NCI-H187 treated with DMSO at 0.1 percent for 48 hours (cell line): ENCODE data around the gene LLGL1.

ENCODE experiments used
- DNase-seq: peaks from one replicate; lab custom pipeline; 2025; lab: John Stamatoyannopoulos, UW

Gene LLGL1

DNA sequence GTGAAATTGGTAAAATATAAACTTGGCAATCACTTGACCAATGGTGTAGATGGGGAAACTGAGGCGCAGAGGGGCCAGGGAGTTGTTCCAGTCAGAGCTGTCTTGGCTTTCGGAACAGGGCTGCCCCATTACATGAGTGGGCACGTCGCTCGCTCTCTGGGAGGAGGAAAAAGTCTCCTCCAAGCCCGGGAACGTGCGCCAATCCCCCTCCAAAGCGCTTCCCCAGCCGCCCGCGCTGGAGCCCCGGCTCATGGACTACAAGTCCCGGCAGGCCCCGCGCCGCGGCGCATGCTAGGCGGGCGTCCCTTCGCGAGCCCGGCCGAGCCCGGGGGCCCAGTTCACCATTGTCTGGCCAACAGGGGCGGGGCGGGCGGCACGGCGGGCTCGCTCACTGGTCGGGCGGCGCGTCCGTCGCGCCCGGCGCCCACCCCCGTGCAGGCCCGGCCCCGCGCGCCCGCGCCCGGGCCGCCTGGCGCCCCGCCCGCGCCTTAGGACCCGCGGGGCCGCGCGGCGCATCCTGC lies at the start of gene LLGL1:
TSS of gene LLGL1 (plus strand) at position 515 of the 521 bp plus-strand sequence. CDS start 48 bp downstream, outside the sequence.
- no peak for DNase-seq

DNA sequence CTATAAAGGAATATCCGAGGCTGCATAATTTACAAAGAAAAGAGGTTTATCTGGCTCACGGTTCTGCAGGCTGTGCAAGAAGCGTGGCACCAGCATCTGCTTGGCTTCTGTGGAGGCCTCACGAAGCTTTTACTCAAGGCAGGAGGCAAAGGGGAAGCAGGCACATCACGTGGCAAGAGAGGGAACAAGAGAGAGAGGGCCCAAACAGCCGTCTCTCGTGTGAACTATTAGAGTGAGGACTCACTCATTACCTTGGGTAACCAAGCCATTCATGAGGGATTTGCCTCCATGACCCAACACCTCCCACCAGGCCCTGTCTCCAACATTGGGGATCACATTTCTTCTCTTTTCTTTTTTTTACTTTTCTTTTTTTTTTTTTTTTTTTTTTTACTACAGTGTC lies 49.3 kb upstream of the LLGL1 start:
- no peak for DNase-seq

DNA sequence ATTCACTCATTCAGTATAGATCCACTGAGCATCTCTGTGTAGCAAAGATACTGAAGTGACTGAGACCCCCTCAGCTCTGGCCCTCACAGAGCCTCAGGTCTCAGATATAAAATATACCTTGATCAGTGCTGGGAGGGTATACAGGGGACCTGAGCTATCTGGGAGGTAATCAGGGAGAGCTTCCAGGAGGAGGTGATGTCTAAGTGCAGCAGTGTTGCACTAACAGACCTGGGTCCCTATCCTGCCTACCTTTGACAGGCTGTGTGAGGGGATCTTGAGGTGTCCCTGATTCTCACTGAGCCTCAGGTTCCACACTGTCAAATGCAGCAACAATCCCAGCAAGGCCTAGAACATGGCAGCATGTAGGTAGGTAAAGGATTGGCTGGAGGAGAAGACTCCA lies 48.3 kb upstream of the LLGL1 start:
- DNase-seq = no peak

DNA sequence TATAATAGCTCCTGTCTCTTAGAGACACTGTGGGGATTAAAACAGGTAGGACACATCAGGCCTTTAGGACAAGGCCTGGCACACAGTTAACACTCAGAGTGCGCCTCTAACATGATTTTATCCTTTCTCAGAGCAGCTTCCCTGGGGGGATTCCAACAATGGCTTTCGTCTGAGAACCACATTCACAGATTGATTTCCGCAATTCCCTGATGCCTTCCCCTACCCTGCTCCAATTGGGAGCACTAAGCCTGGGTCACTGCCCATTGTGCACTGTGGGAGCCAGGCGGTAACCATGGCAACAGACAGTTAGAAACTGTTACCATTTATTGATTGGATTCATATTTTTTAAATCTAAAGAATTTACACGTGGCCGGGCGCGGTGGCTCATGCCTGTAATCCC lies 47.7 kb upstream of the LLGL1 start:
- DNase-seq = no peak

DNA sequence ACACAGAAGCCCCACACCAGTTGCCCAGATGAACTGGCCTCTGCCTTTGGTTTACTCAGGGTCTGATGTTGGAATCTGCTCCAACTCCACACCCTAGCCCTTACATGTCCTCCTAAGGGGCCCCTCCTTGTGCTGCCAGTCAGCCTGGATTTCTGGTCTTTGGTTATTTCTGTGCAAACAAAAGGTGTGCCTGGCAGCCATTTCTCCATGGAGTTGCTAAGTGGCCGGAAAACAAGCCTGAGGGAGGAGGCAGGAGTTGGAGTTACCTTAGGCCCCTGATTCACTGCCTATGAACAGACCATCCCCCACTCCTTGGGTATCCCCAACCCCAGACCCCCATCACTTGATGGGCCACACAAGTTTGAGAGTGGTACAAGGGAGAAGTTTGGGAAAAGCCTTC lies 46.2 kb upstream of the LLGL1 start:
- DNase-seq = no peak

DNA sequence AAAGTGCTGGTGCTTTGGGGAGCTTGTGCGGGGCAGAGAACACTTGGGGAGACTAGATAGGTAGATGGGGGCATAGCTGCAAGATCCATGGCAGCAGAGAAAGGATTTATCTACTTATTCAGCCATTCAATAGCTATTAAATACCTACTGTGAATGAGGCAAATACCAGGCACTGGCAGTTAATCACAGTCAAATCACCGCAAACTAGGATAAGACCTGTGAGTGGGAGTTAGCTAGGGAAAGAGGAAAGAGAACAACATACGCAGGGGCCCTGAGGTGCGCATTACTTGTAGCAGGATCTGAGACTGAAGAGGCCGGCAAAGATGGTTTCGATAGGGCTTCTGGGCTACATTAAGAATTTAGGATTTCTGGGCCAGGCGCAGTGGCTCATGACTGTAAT lies 45.6 kb upstream of the LLGL1 start:
- no peak for DNase-seq

DNA sequence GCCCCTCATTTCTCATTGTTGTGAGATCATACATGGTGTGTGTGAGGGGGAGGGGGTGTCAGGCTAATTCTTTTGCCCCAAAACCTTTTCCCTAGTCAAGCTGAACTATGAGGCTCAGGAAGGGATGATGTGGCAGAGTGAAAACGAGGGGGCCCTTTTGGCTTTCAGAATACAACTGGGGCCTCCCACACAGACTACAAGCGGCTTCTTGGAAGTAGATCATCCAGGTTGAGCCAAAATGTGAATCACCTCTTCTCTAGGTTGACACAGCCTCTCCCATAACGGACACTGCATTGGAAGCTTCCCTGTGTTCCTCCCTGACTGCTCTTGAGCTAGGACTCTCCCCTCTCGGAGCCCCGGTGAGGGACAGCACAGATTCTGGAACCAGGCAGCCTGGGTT lies 44.1 kb upstream of the LLGL1 start:
- DNase-seq = no peak

DNA sequence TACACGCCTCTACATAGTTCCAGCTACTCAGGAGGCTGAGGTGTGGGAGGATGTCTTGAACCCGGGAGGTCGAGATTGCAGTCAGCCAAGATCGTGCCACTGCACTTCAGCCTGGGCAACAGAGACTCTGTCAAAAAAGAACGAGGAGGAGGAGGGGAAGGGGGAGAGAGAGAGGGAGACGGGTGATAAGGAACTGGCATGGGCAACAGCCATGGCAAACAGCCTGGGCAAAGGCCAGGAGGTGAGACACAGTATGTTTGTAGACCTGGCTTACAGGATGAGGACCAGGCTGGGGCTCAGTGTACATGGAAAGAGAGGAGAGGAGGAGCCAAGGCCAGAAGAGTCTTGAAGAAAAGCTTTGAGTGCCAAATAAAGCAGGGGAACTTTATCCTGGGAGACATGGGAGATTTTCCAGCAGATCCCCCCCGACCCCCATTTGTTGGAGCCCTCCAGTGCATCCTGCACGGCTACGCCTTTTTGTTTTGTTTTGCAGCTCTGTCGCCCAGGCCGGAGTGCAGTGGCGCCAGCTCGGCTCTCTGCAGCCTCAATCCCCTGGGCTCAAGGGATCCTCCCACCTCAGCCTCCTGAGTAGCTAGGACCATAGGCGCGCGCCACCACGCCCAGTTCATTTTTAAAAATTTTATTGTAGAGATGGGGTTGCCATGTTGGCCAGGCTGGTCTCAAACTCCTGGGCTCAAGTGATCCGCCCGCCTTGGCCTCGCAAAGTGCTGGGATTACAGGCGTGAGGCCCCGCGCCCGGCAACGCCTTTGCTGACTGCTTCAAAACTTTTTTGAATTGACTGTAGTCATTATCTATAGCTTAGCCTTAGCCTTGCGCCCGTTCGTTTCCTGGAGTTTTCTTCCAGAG lies 43.1 kb upstream of the LLGL1 start:
- no peak for DNase-seq

DNA sequence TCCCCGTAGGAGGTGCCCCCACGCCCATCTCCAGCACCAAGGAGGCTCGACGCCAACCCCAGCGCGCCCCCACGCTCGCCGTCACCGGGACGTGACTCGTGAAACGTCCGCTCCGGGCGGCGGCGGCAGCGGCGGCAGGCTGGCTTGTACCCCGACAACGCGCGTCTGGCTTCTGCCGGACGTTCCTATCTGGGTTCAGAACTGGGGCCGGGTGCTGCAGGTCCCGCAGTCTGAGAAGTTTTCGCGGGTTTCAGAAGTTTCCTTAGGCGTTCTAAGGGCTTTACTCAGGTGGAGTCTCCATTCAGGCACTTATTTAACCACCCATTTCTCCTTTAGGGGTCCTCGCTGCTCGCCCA lies 42.5 kb upstream of the LLGL1 start:
- DNase-seq = no peak

DNA sequence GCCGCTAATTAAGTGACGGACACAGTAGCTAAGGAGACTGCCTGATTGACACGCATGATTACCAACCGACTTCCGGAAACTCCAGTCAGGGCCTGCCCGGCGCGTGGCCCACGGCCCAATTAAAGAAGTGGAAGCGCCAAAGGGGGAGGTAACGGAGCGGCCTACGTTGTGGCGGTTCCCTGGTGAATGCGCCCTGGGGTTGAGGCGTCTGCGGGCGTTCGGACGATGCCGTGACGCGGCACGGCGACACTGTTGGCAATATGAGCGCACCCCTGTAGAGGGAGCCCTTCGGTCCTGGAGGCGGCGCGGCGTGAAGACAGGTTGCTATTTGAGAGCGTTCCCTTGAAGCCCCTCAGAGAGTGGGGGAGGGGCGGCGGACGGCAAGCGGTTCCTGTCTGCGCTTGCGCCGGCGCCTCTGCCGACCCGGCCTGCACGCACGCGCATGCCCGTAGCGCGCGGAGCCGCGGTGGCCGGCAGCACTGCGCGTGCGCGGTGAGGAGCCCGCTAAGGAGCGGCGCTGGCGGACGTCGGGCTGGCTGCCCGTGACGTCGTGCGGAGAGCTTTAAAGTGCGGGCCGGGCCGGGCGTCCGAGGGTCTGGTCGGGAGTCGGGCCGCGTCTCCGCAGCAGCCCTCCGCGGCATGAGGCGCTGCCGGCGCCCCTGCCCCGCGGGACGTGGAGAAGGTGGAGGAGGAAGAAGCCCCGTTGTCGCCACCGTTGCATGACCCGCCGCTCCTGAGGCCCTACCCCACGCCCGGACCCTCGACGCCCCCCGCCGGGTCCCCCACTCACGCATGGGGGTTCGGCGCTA lies 41.9 kb upstream of the LLGL1 start, which contains the start of gene ALKBH5:
TSS of gene ALKBH5 (plus strand) at position 495 of the 809 bp plus-strand sequence. CDS start 416 bp downstream, outside the sequence.
- DNase-seq = peak; percentile 72

DNA sequence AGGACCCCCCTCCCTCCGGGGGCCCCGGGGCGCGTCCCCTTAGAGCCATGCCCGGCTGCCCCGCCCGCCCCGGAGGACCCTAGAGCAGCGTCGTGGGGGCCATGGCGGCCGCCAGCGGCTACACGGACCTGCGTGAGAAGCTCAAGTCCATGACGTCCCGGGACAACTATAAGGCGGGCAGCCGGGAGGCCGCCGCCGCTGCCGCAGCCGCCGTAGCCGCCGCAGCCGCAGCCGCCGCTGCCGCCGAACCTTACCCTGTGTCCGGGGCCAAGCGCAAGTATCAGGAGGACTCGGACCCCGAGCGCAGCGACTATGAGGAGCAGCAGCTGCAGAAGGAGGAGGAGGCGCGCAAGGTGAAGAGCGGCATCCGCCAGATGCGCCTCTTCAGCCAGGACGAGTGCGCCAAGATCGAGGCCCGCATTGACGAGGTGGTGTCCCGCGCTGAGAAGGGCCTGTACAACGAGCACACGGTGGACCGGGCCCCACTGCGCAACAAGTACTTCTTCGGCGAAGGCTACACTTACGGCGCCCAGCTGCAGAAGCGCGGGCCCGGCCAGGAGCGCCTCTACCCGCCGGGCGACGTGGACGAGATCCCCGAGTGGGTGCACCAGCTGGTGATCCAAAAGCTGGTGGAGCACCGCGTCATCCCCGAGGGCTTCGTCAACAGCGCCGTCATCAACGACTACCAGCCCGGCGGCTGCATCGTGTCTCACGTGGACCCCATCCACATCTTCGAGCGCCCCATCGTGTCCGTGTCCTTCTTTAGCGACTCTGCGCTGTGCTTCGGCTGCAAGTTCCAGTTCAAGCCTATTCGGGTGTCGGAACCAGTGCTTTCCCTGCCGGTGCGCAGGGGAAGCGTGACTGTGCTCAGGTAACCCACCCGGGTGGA lies 41.0 kb upstream of the LLGL1 start:
- no peak for DNase-seq

DNA sequence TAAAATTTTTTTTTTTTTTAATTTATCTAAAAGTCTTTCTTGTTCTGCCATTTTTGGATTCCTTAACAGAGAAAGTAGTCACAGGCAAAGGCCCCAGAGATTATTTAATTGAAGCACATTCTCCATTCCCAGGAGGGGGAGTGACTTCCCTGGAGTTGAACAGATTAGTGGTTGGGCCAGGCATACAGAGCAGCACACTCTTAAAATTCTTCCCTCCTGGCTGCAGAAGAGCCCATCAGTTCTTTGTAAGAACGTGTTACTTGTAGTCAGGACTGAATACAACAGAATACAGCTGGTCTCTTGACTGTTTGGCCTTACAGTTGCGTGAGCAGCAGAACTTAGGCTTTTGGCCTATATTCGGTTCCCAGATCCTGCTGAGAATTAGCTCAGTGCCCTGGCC lies 40.0 kb upstream of the LLGL1 start:
- DNase-seq = no peak

DNA sequence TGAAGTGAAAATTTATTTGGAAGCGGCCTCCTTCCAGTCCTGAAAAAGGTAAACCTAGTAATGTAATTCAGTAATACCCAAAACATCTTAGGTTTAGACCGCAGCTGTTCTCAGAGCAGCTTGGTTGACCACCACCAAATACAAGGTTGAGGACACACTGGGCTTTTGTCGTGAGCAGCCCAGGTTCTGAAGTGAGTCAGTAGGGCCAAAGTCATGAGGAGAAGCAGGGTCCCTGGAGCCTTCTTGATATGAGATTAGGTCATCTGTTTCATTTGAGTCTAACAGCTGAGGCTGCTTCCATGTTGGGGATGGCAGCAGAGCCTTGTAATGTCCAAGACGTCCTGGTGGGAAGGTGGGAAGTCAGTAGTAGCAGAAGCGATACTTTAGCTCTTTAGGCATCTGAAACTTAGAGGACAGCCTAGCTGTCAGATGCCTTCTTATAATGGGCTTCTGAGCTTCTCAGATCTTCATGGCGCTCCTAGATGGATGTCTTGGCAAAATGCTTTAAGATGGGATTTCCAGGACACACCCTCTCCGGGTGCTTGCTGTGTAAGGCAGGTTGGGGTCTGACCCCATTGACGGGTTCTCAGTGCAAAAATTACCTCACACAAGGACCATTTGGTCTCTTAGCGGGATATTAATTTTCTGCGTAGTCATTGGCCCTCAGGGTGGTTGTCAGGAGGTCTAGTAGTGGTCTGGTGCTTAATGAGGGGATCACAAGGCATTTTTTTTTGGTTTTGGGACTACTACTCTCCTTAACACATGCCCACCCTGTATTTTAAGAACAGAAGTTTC lies 39.4 kb upstream of the LLGL1 start:
- no peak for DNase-seq

DNA sequence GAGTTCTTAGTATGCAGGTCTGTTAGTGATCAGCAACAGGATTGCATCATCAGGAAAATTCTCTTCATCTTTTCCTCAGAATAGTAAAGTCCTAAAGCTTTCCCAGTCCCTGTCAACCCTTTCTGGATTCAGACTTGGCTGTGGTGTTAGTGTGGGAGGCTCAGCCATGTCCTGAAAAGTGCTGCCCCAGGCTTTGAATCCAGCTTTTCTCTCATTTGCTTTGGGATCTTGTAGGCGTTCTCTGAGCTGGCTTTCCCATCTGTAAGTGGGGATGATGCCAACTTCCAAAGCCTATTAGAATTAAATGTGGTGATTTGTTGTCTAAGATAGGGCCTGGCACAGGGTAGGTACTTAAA lies 38.8 kb upstream of the LLGL1 start:
- DNase-seq = no peak

DNA sequence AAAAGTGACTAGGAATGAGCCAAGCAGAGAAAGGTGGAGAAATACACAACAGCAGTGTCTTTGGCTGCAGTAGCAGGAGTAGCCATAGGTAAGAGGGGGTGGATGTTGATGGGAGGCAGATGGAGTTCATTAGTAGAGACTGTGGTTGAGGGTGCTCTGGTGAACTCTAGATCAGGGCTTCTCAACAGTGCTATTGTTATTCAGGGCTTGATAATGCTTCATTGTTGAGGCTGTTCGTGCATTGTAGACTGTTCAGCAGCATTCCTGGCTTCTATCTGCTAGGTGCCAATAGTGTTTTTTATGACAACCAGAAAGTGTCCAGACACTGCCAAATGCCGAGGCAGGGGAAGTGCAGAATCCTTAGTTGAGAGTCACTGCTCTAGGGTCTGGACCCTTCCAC lies 38.2 kb upstream of the LLGL1 start:
- DNase-seq = no peak

DNA sequence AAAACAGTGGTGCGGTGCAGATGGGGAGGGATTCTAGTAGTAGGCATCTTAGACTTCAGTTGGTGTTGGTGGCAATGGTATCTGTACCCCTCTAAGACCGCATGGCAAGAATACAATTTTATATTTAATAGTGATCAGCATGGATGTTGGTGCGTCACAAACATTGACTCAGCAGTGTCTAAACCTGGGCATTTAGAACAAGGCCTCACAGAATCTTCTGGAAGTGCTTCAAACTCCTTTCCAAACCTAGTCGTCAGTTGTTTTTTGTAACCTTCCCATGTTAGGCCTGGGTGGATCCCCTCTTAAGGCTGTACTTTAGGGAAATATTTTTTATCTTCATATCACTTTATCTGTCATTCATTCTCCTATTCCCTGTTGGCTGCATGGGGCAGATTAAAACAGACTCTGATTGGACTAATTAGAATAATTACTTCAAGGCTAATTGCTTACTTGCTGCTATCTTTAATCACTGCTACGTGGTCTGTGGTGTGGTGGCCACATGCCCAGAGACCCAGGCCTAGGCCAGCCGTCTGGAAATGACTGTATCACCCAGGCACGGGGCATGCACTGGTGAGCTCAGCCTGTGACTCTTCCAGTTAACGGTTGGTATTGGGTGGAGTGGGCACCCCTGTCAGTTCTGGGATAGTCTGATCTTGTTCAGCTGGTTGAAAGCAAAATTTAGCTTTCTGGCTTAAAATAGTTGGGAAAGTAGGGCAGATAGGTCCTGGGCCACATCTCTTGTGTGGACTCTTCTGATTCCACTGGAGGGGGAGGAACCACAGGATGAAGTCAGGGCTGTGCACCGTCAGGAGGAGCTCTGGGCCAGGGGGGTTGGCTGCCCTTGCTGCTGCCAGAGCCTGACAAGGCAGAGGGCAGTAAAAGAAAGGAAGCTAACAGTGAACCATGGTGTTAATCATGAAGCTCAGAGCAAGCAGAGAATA lies 37.3 kb upstream of the LLGL1 start:
- DNase-seq = no peak

DNA sequence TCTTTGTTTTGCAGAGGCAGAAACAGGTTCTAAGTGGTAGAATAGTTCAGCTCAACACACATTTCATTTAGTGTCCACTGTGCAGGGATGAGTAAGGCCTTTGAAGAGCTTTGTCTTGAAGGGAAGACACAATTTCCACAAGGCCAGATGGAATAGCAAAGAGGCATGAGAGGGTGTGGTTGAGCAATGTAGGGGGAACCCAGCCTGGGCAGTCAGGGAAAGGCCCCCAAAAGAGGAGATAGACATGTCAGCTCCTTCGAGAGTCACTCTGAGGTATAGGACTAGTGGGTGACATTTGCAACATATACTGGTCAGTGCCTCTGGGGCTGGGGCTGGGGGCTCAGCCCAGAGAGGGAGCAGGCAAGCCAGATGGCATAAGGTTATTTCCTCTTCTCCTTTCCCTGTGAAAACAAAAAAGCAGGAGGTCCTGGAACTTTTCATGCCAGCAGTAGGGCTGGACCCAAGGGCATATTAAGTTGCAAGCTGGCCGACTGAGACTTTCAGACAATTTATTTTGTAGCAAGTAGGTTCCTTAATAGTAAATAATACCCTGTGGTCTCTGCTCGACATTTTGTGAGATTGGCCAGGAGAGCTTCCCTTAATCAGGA lies 34.7 kb upstream of the LLGL1 start:
- DNase-seq = no peak

DNA sequence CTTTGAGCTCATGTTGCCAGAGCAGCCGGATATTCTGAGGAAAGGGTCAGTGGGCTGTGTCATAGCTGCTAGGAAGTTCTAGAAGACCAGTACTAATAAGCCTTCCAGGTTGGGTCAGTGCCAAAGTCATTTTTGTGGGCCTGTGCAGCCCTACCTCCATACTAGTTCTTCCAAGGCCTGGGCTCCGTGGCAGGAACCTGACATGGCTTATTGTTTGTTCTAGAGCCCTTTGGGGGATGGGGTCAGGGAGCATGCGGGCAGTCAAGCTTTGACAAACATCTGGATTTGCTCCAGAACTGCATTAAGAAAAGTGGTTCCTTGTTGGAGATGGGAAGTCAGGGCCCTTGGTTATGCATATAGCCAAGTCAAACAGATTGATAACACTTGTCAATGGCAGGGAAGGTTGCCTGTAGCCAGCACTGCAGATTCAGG lies 34.2 kb upstream of the LLGL1 start:
- DNase-seq = no peak

DNA sequence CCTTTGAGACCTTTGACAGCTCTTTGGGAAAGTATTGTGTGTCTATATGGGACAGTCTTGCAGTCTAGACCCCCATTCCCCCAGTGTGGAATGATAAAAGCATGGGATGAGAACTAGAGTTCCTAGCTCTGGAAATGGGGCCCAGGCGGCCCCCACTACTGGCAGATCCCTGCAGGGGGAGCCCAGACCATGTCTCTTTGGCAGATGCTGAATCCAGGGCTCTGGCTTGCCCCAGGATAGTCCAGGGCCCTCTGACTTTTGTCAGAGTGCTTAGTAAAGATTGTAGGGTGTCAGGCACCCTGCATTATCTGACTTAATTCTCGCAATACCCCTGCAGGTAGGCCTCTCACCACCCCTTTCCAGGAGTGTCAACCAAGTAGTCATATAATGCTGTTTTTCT lies 33.5 kb upstream of the LLGL1 start:
- no peak for DNase-seq

DNA sequence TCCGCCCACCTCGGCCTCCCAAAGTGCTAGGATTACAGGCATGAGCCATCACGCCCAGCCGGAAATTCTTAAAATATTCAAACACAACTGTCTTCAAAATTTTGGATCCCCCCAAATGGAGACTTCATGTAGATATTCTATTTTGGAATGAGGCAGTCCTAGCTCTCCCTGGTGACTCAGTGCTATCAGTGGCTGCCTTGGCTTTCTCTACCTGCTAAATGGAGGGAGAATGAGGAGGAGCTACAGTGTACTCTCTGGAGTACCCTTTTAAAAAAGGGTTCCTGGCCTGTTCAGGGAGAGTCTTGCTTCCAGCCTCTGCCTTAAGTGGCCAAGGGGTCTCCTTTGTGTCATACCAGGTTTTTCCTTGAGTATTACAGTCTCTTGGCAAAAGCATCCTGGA lies 31.0 kb upstream of the LLGL1 start:
- no peak for DNase-seq
